ENCODE data around the gene RAC3. TPM values are rescaled to one million over a fixed set of nuclear protein-coding genes. Genes with fewer than 3 reads are reported as not detected.

The RAC3 gene
- total RNA-seq, 4 donors from 2014 or later: 2.6 to 11.1 (median 5.0) TPM

- 82 to 85% methylated on average over 15 to 17 of the region's 17 CpGs for WGBS, 2 donors (ENCODE audit: low coverage in 1 of 2)
- Histone ChIP-seq H3K4me1 (peaks cover 6 to 13% (median 11%) of the 10 kb centered on the region in 4 donors), H3K27ac (no peak overlapping the region), H3K27me3 (no peaks in the 10 kb centered on the region), H3K4me3 (no peak overlapping the region), H3K36me3 (no peaks in the 10 kb centered on the region), H3K9me3 (no peaks in the 10 kb centered on the region)
- DNase-seq: no peak
- in situ Hi-C loops (cut with MboI; ENCODE audit: low pct_ligation_motif_present in 1 of 4, low pct_unique_long_range_greater_than_20kb in 1 of 4, low sequenced_read_pairs in 3 of 4): loop anchor here in 2 of 4 donors (25.0 kb wide), 1 partner anchor 121 kb away; no protein-coding TSS in a partner anchor
- TF ChIP-seq EP300 (IDR thresholded peaks at IDR 0.05; ENCODE audit: low read depth) (no peak), POLR2AphosphoS5 (IDR thresholded peaks at IDR 0.05) (no peak), POLR2A (IDR thresholded peaks at IDR 0.05) (no peak), CTCF (IDR thresholded peaks at IDR 0.05) (no peak)
- intact Hi-C loops (cut with DNase I; ENCODE audit: low total_unique reads): no loop called here
Measured at GRCh38 chr17:82041144-82041814, 9.8 kb downstream of the RAC3 start.

- no peaks in the 10 kb centered on the region for H3K27me3 ChIP-seq
- H3K36me3 ChIP-seq: no peaks in the 10 kb centered on the region
- no peak overlapping the region for H3K27ac ChIP-seq
- WGBS, 2 donors (ENCODE audit: low coverage in 1 of 2): 83% methylated on average over 9 of the region's 9 CpGs; no CpG with 5 or more reads in 1 of the 2 donors
- in situ Hi-C loops (cut with MboI; ENCODE audit: low pct_ligation_motif_present in 1 of 4, low pct_unique_long_range_greater_than_20kb in 1 of 4, low sequenced_read_pairs in 3 of 4): loop anchor here in 2 of 4 donors (25.0 kb wide), 1 partner anchor 120 kb away; no protein-coding TSS in a partner anchor
- no peaks in the 10 kb centered on the region for H3K9me3 ChIP-seq
- intact Hi-C loops (cut with DNase I; ENCODE audit: low total_unique reads): no loop called here
- no peak for DNase-seq
- no peak overlapping the region for H3K4me3 ChIP-seq
- TF ChIP-seq CTCF (IDR thresholded peaks at IDR 0.05): no peak
- TF ChIP-seq POLR2AphosphoS5 (IDR thresholded peaks at IDR 0.05): no peak
- TF ChIP-seq POLR2A (IDR thresholded peaks at IDR 0.05): no peak
- no peak for TF ChIP-seq EP300 (IDR thresholded peaks at IDR 0.05; ENCODE audit: low read depth)
- peaks cover 0 to 4% (median 4%) of the 10 kb centered on the region in 4 donors for H3K4me1 ChIP-seq
Measured at GRCh38 chr17:82042649-82043048, 11.2 kb downstream of the RAC3 start.

- Histone ChIP-seq H3K27ac (no peak overlapping the region), H3K27me3 (no peaks in the 10 kb centered on the region), H3K4me3 (no peak overlapping the region), H3K9me3 (no peaks in the 10 kb centered on the region), H3K36me3 (no peaks in the 10 kb centered on the region), H3K4me1 (no peaks in the 10 kb centered on the region)
- 76% methylated on average over 16 of the region's 16 CpGs; no CpG with 5 or more reads in 1 of the 2 donors for WGBS, 2 donors (ENCODE audit: low coverage in 1 of 2)
- DNase-seq: no peak
- TF ChIP-seq POLR2AphosphoS5 (IDR thresholded peaks at IDR 0.05) (no peak), EP300 (IDR thresholded peaks at IDR 0.05; ENCODE audit: low read depth) (no peak), POLR2A (IDR thresholded peaks at IDR 0.05) (no peak), CTCF (IDR thresholded peaks at IDR 0.05) (no peak)
- intact Hi-C loops (cut with DNase I; ENCODE audit: low total_unique reads): no loop called here
- in situ Hi-C loops (cut with MboI; ENCODE audit: low pct_ligation_motif_present in 1 of 4, low pct_unique_long_range_greater_than_20kb in 1 of 4, low sequenced_read_pairs in 3 of 4): loop anchor here in 2 of 4 donors (25.0 kb wide), 1 partner anchor 119 kb away; no protein-coding TSS in a partner anchor
Measured at GRCh38 chr17:82043507-82043906, 12.0 kb downstream of the RAC3 start.

GRCh38 chr17:82045936-82046484 is 14.5 kb downstream of the RAC3 start:
- no peak overlapping the region for H3K27ac ChIP-seq
- TF ChIP-seq CTCF (IDR thresholded peaks at IDR 0.05) (no peak), POLR2AphosphoS5 (IDR thresholded peaks at IDR 0.05) (no peak), POLR2A (IDR thresholded peaks at IDR 0.05) (no peak), EP300 (IDR thresholded peaks at IDR 0.05; ENCODE audit: low read depth) (no peak)
- H3K27me3 ChIP-seq: no peaks in the 10 kb centered on the region
- H3K9me3 ChIP-seq: no peaks in the 10 kb centered on the region
- no peak overlapping the region for H3K4me3 ChIP-seq
- H3K36me3 ChIP-seq: no peaks in the 10 kb centered on the region
- intact Hi-C loops (cut with DNase I; ENCODE audit: low total_unique reads): no loop called here
- H3K4me1 ChIP-seq: peaks cover 5 to 13% (median 12%) of the 10 kb centered on the region in 4 donors
- DNase-seq: no peak
- WGBS, 2 donors (ENCODE audit: low coverage in 1 of 2): 76% methylated on average over 14 of the region's 14 CpGs; no CpG with 5 or more reads in 1 of the 2 donors
- in situ Hi-C loops (cut with MboI; ENCODE audit: low pct_ligation_motif_present in 1 of 4, low pct_unique_long_range_greater_than_20kb in 1 of 4, low sequenced_read_pairs in 3 of 4): loop anchor here in 2 of 4 donors (25.0 kb wide), 1 partner anchor 116 kb away; no protein-coding TSS in a partner anchor

All from transverse colon (tissue), 4 donors.